Activated CD8-positive, alpha-beta memory T cell treated with anti-CD3 and anti-CD28 coated beads, Interleukin-2, amount 50 U/mL, for 48 hours (primary cell): ENCODE measurements around the gene BCL11B.
"Not testable (repeated sequence)": the region's sequence is repeated elsewhere in the genome, so short reads cannot be mapped to it uniquely, and the experiment has no call there.

Source experiments
- DNase-seq: peaks from one replicate; pipeline ENCODE4 v3.0.0-alpha.2; 2020

The BCL11B gene

DNA sequence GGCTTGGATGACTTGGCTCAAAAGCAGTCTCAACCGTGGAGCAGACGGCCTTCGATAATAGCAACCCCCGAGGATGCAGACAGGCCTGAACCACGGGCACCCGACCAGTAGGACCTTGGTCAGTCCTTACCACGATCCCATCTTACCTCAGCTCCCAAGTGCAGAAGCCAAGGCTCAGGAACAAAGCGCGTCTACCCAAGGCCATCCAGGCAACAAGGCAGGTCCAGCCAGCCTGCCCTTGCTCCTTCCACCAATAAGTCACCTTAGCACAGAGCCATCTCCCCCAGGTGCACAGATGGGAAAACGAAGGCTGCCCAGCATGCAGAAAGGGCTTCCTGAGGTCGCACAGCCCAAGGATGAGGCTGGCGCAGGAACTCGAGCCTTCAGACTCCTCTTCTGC, 77.3 kb downstream of the BCL11B start:
- no peak for DNase-seq

DNA sequence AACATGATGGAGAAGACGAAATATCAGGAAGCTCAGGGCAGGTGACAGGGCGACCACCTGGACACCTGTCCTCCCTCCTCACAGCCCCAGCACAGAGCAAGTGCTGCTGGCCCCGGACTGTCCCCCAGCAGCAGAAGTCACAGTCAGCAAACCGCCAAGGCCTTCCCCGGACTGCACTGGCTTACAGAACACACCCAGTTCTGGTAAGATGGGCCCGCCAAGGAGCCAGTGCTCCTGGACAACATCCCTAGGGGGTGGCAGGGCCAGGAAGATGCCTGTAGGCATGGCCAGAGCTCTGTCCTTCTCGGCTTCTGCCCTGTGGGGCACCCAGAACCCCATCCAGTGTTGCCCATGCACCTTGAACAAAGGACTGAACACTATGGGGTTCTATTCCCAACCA, 77.9 kb downstream of the BCL11B start:
- DNase-seq = no peak

DNA sequence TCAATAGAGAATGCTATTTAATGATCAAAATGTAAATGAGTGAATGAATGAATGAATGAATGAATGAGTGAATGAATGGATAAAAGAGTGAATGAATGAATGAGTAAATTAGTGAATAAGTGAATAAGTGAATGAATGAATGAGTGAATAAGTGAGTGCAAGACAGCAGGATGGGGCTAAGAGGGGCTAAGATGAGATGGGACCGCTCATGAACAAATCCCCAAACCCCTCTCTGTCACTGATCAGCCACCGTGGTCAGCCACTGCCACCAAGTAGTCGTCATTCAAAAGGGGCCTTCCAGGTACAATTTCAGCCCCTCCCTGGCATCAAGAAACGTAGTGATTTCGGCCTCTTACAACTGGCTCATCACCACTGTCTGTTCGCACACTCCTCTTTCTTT, 79.2 kb downstream of the BCL11B start:
- no peak for DNase-seq

DNA sequence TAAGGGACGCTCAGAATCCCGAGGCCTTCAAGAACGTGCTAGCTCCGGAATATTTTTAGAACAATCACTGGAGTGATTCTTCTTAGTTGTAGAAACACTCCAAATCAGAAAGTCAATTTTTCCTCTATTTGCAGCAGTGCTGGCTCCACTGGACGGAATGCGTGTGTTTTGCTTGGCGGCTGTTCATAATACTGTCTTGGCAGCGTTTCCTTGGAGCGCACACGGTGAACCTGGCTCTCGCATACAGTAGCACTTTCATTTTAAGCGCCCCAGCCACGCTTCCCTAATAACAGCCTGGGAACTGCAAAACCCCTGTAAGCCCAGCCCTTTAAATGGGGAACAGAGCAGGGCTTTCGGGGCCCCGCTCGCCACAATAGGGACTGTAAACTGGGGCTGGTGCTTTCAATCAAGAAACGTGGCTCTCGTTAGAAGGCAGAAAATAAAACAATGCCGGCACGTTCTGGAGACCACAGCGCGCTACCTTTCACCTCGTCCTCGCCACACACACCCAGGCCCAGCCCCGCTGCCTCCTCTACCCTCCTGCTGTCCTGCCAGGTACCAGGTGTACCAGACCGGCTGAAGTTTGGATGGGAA, 79.9 kb downstream of the BCL11B start:
- no peak for DNase-seq

DNA sequence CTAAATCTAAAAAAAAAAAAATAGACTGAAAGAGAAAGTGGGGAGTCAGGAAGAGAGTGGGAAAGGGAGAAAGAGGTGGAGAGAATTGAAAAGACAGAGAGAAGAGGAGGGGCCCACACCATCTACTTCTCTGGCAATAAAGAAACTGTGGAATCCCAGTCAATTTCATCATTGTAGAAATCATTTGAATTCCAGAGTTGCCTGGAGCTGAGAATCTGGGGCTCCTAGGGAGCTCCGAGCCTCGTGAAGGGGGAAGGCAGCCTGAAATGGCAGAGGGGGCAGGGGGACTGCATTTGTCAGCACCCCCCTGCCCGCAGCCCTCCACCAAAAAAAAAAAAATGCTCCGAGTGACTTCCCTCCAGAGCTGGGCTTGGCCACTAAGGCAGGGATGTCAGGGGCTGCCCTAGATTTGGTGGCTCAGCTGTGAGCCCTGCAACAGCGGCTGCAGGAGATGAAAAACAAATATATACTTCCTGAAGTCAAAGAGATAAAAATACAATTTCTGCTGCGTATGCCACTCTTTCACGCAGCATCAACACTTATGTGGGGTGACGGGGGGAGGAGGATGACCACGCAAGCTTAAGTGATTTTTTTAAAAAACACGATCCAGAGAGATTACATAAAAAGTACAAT, 80.5 kb downstream of the BCL11B start:
- no peak for DNase-seq

DNA sequence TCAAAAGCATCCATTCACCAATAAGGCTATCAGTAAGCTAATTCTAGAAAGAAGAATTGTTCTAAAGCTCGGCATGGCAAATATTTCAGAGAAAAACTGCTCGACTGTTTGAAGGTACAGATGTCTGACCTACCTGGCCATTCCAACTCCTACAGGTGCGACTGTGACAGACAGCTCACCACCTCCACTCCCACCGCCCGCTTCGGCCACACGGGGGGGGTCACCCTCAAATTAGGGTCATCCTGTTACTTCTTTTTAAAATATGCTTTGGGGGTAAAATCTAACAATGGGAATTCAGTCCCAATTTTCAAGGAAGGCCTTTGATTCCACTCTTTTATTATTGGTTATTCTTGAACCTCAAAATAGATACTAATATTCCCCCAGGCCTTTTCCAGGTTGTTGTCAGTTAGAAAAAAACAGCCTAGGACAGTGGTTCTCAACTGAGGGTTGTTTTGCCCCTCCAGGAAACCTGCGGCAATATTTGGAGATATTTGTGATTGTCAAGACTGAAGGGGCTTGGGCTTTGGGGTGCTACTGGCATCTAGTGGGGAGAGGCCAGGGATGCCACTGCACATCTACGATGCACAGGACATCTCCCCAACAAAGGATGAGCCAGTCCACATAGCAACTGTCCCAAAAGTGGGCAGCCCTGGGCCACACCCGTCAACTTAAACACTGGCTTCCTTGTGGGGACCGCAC, 81.2 kb downstream of the BCL11B start:
- no peak for DNase-seq

DNA sequence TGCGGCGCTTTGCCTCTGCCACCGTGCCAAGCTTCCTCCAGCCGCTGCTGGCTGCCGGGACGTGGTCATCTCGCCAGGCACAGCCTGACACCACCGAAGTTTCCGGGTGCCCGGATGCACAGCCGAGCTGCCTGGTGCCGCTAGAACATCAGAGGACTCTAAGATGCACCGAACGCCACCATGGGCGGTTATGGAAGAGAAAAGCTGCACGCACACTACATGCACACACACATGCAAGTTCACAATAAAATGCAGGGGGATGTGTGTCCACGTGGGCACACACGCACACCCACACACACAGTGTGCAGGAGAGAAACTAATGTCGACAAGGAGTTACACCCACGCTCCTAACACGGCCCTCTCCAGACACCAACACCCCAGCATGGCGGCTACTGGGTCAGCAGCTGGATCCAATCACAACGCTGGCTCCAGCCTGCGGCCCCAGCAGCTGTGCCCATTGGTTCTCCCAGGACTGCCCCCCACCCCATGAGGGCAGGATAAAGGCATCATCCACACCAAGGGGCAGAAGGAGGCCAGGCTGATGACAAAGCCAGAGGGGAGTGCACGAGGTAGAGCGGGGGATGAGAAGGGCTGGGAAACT, 82.7 kb downstream of the BCL11B start:
- DNase-seq = peak; percentile 74

DNA sequence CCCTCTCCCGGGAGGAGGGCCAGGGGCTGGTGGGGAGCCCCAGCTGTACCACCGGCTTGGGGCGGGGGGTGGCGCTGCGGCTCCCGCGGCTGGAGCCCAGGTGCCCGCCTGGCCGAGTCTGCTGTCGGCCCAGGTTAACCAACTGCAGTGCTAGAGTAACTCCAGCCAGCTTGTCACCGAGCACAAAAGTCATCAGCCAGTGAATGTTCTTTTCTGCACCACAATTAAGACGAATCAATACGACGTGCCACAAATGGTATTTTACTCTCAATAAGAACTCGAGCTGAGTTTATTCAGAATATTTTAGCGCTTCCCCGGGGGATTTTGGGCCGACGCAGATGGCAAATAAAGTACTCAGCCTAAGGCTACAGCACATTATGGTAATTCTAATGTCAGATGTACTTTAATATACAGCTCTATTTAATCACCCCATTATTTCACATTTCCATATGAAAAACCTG, 83.2 kb downstream of the BCL11B start:
- peak; percentile 80 for DNase-seq

DNA sequence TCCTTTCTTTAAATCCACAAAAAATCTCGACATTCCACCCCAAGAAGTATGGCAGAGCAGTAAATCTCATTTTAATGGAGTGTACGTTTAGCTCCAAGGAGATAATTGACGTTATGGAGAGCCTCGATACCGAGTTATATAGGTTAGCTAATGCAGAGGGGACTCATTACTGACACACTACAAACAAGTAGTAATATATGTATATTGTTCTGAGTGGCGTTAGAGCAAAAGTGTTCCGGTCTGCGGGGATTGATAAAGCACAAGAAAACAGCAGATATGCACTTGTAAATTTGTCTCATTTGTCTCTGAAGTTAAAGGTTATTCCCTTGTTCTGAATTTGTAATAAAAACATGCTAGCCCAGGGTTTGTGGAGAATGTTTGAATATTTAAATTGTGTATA, 84.1 kb downstream of the BCL11B start:
- DNase-seq = no peak

DNA sequence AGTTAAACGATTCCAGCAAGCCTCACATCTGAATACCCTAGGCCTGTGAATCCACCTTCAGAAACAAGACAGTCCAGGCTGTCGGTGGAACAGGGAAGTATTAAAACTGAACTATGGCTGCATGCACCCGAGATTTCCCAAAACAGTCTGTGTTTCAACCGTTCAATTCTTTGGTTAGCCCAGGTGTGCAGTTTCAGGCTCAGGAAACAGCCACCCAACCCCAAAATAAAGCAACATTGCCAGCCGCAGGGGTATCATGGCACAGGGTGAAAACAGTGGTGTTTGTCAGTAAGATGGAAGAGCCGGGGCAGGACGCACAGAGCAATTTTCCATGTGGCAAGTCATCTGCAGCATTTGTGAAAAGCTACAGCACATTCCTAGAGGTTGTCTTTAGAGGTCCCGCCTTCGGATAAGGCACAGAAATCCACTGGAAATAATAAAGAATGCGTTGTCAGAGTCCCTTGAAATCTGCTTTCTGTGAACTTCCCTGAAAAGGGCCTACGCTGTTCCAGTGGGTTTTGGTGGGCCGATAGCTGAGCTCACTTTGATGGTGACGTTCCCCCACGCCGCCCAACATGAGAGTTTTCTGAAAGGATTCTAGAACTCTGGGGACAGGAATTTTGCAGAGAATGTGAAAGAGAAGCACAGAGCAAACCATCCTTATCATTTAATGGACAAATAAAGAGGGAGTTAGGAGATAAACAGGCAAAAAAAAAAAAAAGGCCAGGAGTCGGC, 84.9 kb downstream of the BCL11B start:
- DNase-seq = no peak

DNA sequence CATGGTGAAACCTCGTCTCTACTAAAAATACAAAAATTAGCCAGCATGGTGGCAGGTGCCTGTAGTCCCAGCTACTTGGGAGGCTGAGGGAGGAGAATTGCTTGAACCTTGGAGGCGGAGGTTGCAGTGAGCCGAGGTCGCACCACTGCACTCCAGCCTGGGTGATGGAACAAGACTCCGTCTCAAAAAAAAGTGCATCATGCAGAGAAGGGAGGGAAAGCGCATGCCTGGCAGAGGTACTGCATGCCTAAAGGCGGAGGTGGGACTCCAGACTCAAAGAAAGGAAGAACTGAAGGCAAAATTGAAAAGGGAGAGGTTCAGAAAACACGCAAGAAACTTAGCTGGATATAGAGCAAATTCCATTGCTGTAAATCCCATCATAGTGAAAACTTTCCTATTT, 85.7 kb downstream of the BCL11B start:
- DNase-seq = not testable (repeated sequence)

DNA sequence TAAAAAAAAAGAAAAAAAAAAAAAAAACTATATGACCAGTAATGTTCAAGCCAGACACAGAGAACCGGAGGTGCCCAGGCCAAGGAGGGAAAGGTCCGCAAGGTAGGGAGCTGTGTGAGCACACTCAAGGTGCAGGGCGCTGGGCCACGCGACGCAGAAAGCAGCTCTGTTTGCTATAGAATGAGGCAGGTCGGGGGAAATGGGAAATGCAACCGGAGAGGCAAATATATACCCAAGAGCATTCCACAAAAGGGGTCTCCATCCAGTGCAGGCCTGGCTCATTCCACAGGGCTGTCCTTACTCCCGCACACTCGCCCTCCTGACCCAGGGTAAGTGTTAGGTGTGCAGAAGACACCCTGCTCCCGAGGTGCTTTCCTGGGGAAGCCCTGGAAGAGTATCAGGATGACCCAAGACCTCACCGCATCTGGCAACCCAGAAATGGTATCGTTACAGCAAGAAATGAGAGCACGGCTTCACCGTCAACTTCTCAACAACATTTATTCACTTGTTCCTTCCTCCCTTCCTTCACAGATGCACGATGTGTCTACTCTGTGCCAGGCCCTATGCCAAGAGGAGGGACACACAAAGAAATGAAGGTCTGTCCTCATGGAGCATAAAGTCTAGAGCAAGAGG, 86.4 kb downstream of the BCL11B start:
- DNase-seq = no peak

DNA sequence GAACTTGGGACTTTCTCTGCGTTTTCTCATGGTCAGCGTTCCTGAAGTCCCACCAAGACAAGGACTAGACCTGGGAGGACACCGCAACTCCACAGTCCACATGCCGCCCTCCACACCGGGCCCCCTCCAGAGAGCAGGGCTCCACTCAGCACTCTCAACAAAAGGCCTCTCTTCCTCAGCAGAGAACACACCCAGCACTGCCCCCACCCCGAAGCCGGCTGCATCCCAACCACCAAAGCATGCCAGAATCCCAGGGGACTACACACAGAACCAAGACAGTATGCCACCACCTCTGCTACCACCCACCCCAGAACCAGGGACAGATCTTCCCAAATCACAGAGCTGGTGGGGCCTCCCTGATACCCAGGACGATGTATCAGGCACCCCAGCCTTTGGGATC, 88.3 kb downstream of the BCL11B start:
- no peak for DNase-seq

DNA sequence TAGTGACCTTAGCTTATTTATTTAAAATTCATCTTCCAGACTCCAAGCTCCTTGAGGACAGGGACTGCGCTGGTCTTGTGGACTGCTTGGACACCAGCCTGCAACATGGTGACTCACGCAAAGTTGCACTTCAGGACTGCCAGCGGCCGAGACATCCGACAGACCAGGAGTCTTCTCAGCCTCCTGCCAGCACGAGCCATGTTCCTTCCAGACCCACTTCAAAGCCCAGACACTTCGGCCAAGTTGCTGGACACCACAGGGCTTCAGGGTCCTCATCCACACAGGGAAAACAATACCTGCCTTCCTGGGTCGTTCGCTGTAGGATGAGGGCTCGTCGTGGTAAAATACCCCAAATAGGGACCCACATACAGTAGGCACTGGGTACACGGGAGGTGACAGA, 88.7 kb downstream of the BCL11B start:
- DNase-seq = no peak

DNA sequence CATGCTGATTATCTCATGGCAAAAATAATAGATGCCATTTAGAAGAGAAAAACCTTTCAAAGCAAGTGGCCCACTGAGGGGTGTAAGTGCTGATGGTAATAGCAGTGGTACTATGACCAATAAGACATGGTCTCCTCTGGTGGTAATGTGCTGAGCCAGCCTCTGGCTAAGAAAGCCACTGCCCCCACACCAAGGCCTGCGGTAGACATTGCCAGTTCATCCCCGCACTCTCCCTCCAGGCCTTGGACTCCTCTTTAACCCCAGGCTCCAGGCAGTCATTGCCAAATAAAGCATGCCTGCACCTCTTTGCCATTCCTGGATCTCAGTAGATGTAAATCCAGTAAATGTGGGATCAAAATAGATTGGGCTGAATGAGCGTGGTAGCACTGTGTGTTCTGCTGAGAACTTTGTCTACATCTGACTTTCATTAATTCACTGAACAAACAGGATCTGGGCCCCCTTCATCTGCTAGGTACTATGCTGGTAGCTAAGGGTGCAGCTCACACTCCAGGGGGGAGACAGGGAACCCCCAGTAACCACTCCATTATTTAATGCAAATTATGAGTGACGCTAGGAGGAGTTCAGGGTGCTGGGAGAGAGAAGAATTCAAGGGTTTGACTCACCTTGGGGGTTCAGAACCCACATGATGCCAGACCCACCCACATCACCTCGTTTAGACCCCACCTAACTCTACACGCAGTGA, 89.3 kb downstream of the BCL11B start:
- DNase-seq = no peak

DNA sequence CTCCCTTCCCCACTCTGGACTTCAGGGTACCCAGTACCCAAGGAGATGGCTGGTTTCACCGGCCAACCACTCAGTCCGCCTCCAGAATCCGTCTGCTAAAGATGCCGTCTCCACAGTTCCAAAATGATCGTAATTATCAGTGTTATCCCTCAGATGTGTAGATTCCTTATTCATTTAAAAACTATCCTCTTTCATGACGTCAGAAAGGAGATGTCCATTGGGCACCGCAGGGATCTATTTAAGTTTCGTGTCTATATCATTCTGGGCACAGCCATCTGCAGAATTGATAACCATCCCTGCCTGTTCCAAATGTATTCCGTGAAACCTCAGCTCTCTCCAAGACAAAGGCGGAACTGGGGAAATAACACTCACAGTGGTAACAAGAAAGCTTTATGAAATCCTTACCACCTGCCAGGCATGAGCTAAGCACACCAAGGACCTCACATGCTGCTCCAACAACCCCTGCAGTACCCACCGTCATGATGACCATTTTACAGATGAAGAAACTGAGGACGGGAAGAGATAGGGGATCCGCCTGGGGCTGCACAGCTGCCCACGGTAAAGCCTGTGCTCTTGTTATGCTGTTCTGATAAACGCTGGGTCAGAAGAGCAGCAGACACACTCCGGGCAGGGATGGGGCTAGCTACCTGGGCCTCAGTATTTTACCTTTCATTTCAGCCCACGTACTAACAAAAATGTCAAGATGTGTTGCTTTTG, 90.0 kb downstream of the BCL11B start:
- DNase-seq = no peak

DNA sequence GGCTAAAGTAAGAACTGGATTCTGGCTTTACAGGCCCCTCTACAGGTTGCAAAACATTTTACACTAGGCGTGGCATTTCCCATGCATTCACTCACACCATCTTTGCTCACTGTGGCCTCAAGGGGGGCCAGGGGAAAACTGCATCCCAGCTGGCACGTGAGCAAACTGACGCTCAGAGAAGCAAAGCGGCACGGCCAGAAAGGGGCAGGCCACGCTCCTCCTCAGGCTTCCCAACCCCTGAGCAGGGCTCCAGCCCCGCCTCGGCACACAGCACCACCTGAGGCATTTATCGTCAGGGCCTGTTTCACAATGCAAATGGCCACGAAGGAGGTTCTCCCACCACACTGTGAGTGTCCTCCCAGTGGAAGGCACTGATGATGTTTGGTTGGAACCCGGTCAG, 90.8 kb downstream of the BCL11B start:
- no peak for DNase-seq

DNA sequence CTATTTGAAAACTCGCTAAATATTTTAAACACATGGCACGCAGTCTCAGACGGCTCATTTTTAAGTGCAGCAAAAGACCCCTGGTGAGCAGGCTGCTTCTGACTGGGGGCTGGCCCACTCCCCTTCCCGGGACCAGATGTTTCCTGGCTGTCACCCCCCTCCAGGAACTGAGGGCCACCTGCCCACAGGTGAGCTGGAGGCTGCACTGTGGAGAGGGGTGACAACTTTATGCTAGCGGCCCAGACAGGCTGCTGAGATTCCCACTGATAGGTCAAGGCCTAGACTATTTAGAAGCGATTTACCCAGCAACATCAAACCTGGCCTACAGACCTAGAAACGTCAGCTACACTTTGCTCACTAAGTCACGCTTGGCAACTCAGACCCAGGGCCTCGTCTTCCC, 92.1 kb downstream of the BCL11B start:
- DNase-seq = no peak

DNA sequence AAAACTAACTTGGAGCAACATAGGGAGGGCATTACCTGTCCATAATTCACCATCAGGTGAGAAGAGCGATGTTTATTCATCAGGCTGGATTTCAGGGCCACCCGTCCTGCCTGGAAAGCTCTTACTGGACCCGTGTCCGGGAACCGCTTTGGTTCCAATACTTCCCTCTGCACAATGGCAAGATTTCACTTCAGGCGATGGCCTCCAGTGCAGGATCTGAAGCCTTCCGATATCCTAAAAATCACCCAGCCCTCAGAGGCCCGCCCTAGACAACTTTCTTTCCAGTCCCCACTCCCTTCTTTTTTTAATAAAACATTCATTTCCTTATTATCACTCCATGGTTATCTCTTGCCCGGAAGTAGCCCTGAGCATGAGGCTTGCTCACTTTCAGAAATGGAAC, 92.5 kb downstream of the BCL11B start:
- peak; percentile 47 for DNase-seq

DNA sequence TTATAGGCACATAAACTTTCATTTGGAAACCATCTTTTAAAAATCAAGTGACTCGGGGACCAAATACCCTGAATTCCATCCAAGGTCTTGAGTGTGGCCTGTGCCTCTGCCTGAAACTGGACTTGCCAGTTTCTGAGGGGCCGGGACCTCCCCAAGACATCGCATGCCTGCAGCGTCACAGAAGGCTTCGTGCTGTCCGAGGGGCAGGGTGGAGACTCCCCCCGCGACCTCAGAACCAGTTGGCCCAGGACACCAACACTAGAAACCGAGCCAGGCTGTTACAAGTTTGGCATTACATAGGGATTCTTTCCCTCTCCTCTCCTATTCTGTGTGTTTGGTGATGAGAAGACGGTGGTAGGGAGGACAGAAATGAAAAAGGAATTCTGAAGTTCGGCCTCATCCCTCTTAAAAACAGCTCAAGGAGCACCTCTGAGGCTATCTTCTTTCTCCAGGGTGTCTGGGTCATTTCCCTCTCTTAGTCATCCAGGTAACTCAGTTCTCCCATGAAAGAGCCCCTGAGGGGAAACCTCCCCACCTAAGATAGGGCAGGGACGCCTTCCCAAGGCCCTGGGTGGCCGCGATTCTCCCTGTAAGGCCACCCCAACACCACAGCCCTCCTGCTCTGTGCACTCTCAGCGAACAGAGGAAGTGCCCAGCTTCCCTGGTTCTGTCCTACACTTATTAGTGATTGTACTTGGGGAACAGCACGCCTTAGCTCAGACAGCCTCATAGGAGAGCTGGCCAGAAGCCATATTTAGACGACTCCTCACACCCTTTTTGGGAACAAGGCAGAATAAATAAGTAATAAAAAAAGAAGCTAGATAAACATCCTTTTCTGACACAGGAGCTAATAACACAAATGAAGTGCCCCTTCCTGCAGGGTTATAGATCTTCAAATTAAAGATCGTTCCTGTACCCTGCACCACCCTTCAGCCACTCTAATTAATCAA, 93.8 kb downstream of the BCL11B start:
- peak; percentile 51 for DNase-seq
